Midbrain (tissue), 1 donor: ENCODE measurements around the gene GPNMB.

Experiments
- DNase-seq: peaks from one replicate; lab custom pipeline; 2025; lab: John Stamatoyannopoulos, UW

The GPNMB gene

GRCh38 chr7:23230641-23231101 is 15.9 kb upstream of the GPNMB start:
- DNase-seq = peak; percentile 74

DNA sequence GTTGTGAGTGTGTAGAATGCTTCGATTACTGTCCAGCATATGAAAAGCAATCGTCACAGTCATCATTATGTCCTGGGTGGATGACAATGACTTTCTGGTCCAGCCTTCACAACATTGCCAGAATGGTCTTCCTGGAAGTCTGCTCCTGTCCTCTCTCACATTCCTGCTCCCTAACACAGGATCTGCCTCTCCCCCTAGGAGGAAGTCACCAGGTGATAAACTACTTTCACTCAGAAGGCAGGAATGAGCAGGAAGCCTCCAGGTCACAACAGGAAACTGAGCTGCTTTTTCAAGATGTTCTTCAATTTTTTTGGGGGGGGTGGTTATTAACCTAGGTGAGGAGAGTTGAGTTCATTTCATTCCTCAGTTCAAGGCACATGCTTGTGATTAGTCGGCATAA is 13.6 kb upstream of the GPNMB start:
- DNase-seq = no peak

- DNase-seq = no peak
Observed at GRCh38 chr7:23234569-23235296, 11.8 kb upstream of the GPNMB start.

DNA sequence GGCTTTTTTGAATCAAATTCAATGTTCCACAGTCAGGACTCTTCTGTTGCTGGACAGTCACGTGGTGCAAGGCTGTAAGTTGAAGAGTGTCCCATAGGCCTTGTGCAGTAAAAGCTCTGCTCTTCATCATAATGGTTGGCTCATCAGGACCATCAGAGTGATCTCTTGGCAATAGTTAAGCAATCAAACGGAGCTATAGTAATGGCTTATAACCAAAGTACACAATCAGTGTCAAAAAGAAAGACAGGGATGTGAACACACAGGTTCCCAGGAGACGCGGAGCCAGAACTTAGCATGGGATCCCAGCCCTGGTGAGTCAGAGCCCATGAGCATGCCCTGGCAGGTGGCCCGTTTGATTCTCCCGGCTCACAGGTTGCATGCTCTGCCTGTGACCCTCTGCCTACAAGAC is 10.8 kb upstream of the GPNMB start:
- no peak for DNase-seq

- no peak for DNase-seq
Observed at GRCh38 chr7:23237000-23237399, 9.6 kb upstream of the GPNMB start.

DNA sequence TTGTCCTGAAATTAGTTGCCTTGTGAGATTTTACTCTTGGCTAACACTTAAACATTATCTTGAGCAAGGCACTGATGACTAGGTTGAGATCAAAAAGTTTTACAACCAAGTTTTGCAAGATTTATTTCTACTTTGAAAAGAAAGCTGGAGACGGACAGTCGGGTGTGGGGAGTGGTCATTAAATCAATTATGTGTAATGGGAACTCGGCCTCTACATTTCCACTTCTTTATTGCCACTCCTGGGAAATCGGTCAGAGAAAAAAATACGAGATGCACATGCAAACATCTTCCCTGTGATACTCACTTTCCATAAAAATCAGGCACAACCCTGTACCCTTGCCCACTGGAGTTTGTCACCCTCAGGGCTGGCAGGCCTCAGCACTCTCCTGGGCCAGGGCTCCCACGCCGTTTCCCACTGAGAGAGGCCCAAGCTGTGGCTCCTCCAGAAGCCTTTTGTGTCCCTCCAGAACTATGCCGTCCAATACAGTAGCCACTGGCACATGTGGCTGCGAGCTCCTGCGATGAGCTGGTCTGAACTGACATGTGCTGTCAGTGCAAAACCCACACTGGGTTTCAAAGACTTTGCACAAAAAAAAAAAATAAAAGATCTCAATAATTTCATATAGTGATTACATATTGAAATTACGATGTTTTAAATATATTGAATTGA is 7.5 kb upstream of the GPNMB start:
- no peak for DNase-seq

DNA sequence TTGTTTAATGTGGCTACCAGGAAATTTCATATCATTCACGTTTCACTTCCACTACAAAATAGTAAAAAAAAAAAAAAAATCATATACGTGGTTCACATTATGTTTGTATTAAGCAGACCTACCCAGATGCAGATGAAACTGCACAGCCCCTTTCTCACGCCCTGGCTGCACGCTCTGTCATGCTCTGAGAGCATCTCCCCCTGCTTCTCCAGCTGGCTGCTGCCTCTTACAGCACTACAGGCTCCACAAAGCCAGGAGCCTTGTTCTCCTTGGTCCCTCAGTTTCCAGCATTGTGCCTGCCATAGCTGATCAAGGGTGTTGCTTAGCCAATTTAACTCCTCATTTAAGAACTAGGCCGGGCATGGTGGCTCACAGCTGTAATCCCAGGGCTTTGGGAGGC is 6.9 kb upstream of the GPNMB start:
- DNase-seq = no peak

- DNase-seq = no peak
Observed at GRCh38 chr7:23242321-23242720, 4.3 kb upstream of the GPNMB start.

DNA sequence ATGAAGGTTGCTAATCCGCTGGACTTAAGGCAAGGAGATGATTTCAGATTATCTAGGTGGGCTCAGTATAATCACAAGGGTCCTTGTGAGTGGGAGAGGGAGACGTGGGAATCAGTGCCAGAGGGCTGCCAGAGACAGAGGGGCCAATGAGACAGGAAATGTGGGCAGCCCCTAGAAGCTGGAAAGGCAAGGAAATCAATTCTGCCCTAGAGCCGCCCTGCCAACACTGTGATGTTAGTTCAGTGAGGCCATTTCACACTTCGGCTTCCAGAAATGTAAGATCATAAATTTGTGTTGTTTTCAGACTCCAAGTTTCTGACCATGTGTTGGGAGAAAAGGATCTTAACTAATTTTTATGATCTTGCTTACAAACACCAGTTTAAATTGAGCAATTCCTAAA is 3.6 kb upstream of the GPNMB start:
- DNase-seq = no peak

DNA sequence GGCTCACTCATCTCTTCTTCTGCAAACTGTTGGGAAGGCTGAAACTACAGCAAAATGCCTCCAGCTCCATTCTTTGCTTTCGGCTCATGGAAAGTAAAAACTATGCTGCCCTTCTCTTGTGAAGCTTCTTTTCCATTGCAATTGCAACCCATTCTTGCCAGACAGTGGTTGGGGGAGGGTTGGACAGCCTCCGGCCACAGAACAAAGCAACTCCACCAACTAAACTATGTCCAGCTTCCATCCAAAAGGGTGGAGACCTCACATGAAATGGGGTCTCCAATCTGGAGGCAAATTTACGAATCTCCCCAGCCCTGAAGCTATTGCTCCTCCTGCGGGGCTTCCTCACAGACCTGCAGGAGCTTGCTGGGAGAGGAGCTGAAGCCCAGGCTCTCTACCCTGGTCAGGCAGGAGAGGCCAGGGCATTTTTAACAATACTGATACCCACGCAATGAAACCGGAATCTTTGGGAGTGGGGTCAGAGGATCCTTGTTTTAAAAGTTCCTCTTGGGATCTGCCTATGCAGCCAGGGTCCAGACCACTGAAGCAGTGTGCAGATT is 549 bp downstream of the GPNMB start:
- no peak for DNase-seq

- peak; percentile 29 for DNase-seq
Observed at GRCh38 chr7:23247603-23248335, 1.2 kb downstream of the GPNMB start.

GRCh38 chr7:23249486-23249885 is 2.9 kb downstream of the GPNMB start:
- no peak for DNase-seq

- no peak for DNase-seq
Observed at GRCh38 chr7:23254051-23254681, 7.6 kb downstream of the GPNMB start.

GRCh38 chr7:23256731-23257130 is 10.2 kb downstream of the GPNMB start:
- DNase-seq = no peak

- DNase-seq = no peak
Observed at GRCh38 chr7:23260371-23260770, 13.8 kb downstream of the GPNMB start.

- DNase-seq = peak; percentile 27
Observed at GRCh38 chr7:23261843-23262452, 15.4 kb downstream of the GPNMB start.

DNA sequence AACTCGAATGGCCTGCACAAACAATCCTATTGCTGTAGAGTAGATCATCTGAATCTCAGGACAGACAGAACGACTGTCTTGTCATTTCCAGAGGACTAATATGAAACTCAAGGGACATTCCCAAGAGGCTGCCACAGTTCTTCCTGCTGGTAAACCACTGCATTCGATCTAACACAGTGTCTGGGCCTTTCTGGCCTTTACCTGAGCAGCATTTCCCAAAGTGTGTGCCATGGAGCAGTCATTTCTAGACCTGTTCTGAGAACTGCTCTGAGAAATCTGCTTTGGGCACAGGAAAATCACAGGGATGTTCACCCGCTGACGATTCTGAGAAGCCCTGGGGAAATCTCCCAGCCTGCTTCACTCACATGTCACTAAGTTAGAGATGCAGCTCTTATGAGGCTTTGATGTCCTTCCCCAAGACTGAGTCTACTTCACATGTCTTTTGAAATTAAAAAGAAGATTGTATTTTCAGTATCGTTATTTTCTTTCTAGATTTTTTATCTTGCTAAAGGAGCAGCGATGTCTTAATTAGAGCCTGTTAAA is 18.4 kb downstream of the GPNMB start:
- no peak for DNase-seq

- no peak for DNase-seq
Observed at GRCh38 chr7:23266918-23267317, 20.3 kb downstream of the GPNMB start.

- no peak for DNase-seq
Observed at GRCh38 chr7:23267357-23267756, 20.8 kb downstream of the GPNMB start.

GRCh38 chr7:23268167-23268566 is 21.6 kb downstream of the GPNMB start:
- no peak for DNase-seq

GRCh38 chr7:23268746-23269145 is 22.2 kb downstream of the GPNMB start:
- no peak for DNase-seq
